Omental fat pad (tissue), 4 donors: ENCODE results near the gene COL4A2. TPM values are rescaled to one million over a fixed set of nuclear protein-coding genes. Genes with fewer than 3 reads are reported as not detected.

ENCODE experiments used
- ATAC-seq: fragments of 150-250 bp; one replicate; pipeline ENCODE4 v1.9.1; 2016; ENCODE audit warnings: mild to moderate bottlenecking, moderate library complexity; ENCODE audit not compliant: low FRiP score
- DNase-seq: peaks from one replicate; pipeline ENCODE4 v3.0.0-alpha.2; 2019; ENCODE audit warnings: low spot score
- total RNA-seq, 4 donors: library from RNA; depleted of rRNA; stranded (reverse); fragments of >200 nt; gene quantifications; one replicate each; pipeline ENCODE4 v1.1.0, GENCODE V29; 2016
- TF ChIP-seq, protein P1 (sequence below), 3 donors: fragments of 450-650 bp; IDR thresholded peaks; one replicate each; pipeline ENCODE4 v1.5.1; 2016 to 2017; ENCODE audit warnings: antibody characterized with exemption in 3 of 3, mild to moderate bottlenecking in 3 of 3, moderate library complexity in 2 of 3

The COL4A2 gene
- total RNA-seq, 4 donors from 2014 or later: 380 to 788 (median 684) TPM

DNA sequence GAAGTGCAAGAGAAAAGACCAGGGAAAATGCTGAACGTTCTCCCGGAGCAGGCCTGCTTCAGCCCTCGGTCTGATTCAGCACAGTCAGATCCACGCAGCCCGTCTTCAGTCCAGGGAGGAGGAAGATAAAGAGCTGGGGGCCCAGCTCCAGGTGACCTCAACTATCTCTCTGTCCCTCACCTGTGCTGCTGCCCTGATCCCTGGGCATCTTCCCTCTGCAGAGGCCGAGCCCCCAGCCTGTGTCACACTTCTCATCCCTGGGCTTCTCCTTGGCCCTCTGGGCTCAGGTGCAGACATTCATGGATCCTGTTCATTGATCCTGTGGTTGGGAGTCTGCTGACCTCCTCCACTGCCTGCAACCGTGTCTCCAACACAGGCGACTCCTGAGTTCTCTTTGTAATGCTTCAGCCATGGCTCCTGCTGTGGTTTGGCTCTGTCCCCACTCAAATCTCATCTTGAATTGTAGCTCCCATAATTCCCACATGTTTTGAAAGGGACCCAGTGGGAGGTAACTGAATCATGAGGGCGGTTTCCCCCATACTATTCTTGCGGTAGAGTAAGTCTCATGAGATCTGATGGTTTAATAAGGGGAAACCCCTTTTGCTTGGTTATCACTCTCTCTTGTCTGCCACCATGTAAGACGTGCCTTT is 27.9 kb downstream of the COL4A2 start:
- ATAC-seq: no peak

DNA sequence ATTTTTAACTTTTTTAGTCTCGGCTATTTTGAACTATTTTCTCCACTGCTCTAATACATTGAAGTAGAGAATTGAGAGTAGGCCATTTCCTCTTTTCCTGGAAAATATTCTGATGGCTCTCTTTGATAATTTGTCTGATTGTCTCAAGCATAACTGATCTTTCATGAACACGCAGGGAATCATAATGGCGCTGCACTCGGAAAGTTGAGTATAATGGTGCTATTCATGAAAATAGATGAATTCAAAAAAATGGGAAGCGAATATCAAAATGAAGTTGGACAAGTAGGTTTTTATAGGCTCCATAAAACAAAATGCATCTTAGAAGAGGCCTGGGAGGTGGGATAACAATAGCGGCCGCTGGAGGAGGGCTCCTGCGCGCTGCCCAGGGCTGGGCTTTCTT is 29.0 kb downstream of the COL4A2 start:
- no peak for ATAC-seq
- TF ChIP-seq, protein P1, sequence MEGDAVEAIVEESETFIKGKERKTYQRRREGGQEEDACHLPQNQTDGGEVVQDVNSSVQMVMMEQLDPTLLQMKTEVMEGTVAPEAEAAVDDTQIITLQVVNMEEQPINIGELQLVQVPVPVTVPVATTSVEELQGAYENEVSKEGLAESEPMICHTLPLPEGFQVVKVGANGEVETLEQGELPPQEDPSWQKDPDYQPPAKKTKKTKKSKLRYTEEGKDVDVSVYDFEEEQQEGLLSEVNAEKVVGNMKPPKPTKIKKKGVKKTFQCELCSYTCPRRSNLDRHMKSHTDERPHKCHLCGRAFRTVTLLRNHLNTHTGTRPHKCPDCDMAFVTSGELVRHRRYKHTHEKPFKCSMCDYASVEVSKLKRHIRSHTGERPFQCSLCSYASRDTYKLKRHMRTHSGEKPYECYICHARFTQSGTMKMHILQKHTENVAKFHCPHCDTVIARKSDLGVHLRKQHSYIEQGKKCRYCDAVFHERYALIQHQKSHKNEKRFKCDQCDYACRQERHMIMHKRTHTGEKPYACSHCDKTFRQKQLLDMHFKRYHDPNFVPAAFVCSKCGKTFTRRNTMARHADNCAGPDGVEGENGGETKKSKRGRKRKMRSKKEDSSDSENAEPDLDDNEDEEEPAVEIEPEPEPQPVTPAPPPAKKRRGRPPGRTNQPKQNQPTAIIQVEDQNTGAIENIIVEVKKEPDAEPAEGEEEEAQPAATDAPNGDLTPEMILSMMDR (IDR thresholded peaks at IDR 0.05): no peak
- DNase-seq: no peak

More for the DNA sequence above, 27.9 kb downstream of the COL4A2 start:
- no peak for DNase-seq
- TF ChIP-seq, protein P1 (IDR thresholded peaks at IDR 0.05): no peak

DNA sequence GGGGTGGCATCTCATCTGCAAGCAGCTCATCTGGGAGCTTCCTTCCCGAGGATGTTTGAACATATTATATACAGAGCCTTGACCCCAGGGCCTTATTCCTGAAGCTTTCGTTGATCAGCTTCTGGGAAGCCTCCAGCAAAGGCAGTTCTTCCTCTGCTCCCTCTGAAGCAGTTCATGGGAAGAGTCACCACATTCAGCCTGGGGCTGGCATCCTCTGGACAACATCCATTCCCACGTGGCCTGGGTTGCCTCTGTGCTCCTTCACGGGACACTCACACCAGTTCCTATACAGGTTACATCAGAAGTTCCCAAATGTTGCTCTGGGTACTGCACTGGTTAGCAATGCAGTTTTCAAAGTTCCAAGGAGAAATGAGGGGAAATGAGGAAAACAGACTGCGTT is 29.6 kb downstream of the COL4A2 start:
- no peak for ATAC-seq
- TF ChIP-seq, protein P1 (IDR thresholded peaks at IDR 0.05): no peak
- DNase-seq: no peak

DNA sequence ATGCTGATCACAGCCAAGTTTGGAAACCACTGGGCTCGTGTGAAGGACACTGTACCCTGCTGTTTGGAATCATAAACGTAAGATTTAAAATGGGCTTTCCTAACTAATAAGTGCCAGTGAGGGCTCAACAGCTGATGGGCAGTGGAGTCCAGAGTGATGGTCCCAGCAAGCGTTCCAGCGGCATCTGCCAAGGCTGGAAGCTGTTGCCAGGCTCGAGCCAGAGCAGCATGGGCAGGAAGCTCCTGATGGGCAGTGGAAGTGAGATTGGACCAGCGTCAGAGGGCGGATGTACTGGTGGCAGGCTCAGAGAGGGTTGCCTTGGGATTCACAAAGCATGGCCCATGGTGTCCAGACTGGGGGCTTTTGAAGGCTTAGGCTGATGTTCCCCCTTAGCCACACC is 30.2 kb downstream of the COL4A2 start:
- ATAC-seq (no peak), DNase-seq (no peak)
- TF ChIP-seq, protein P1 (IDR thresholded peaks at IDR 0.05): no peak

DNA sequence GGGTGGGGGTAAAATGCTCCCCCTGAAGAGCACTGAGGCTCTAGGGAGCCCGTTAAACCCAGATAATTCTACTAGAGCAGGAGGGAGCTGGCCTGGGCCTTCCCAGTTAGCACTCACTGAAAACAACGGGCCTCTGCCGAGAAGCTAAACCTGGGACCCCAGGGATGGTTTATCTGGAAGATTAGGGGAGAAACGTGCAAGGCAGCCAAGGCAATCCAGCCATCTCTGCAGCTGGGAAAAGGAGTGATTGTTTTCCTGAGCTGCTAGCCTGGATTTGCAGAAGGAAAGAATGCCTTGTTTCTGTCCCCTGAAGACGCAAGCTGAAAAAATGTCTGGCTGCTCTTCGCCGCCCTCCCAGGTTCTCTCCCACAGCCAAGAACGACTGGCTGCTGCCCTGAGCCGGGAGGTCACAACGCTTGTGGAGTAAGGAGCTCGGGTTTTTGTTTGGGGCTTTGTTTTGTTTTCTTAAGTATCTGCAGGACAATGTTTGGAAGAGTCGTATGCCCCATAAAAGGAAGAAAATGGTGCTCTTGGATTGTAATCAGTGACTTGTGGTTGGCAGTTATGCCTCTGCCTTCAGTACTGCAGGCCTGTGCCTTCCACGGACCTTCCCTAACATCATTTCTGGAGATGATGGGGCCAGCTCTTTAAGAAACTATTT is 31.5 kb downstream of the COL4A2 start:
- ATAC-seq (no peak), DNase-seq (no peak)
- TF ChIP-seq, protein P1 (IDR thresholded peaks at IDR 0.05): no peak

DNA sequence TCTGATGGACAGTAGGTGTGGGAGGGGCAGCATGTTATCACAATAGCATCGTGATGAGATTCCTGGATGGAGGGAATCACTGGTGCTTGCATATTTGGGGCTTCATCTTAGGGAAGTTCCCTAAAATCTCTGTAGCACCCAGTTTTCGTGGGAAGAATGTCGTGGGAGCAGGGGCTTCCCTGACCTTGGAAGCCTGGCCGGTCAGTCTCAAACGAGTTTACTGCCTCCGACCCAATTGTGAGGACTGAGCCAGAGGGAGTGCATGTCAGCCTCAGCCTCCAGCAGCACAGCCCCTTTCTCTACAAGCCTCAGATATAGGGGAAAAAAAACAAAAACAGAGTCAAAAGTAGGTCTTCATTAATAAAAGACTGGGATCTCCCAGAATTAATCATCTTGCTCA is 32.2 kb downstream of the COL4A2 start:
- ATAC-seq (no peak), DNase-seq (no peak)
- TF ChIP-seq, protein P1 (IDR thresholded peaks at IDR 0.05): no peak
